Neuronal stem cell (in vitro differentiated cells): Measurements from ENCODE around the gene FOXA3.
A peak's percentile ranks its signal among the peaks of the same experiment; 100 is the strongest.

Experiments used
- DNase-seq: peaks from one replicate; pipeline ENCODE4 v3.0.0-alpha.2; 2013; ENCODE audit warnings: low spot score
- H2AFZ ChIP-seq: one replicate; pipeline ENCODE4 v1.6.1; 2013; ENCODE audit warnings: mild to moderate bottlenecking, low read length, inconsistent platforms
- H2AK5ac ChIP-seq: 2 replicates; pipeline ENCODE4 v1.6.1; 2013; ENCODE audit warnings: low read depth, mild to moderate bottlenecking, inconsistent platforms, low read length, moderate library complexity, mixed read lengths
- H2BK120ac ChIP-seq: 2 replicates; pipeline ENCODE4 v1.6.1; 2013; ENCODE audit warnings: low read depth, mild to moderate bottlenecking, inconsistent platforms, low read length, moderate library complexity, mixed read lengths
- H2BK12ac ChIP-seq: one replicate; pipeline ENCODE4 v1.6.1; 2013; ENCODE audit warnings: low read length, inconsistent platforms
- H2BK15ac ChIP-seq: 2 replicates; pipeline ENCODE4 v1.6.1; 2013; ENCODE audit warnings: mild to moderate bottlenecking, low read length, inconsistent platforms, mixed read lengths
- H2BK5ac ChIP-seq: one replicate; pipeline ENCODE4 v1.6.1; 2013; ENCODE audit warnings: inconsistent platforms, mild to moderate bottlenecking, low read length, moderate library complexity
- H3K14ac ChIP-seq: one replicate; pipeline ENCODE4 v1.6.1; 2013; ENCODE audit warnings: low read length, inconsistent platforms
- H3K18ac ChIP-seq: 2 replicates; pipeline ENCODE4 v1.6.1; 2013; ENCODE audit warnings: low read length, inconsistent platforms
- H3K23ac ChIP-seq: 2 replicates; pipeline ENCODE4 v1.6.1; 2013; ENCODE audit warnings: low read depth, mild to moderate bottlenecking, mixed read lengths, low read length, inconsistent platforms; ENCODE audit not compliant: poor library complexity
- H3K27ac ChIP-seq: replicated peaks from 3 replicates; pipeline ENCODE4 v1.5.1; 2013; ENCODE audit warnings: low read length, inconsistent platforms
- H3K27me3 ChIP-seq, 3 experiments: 2 replicates each; pipeline ENCODE4 v1.6.1; 2013; ENCODE audit warnings: low read length in 3 of 3, mild to moderate bottlenecking in 2 of 3, inconsistent platforms in 1 of 3, low read depth in 1 of 3, mixed read lengths in 1 of 3, moderate library complexity in 1 of 3; ENCODE audit not compliant: control insufficient read depth in 3 of 3, insufficient read depth in 3 of 3
- H3K36me3 ChIP-seq, 2 donors: replicated peaks in 1 of 2; 2 replicates each; pipeline ENCODE4 v1.6.1; 2013; ENCODE audit warnings: low read length in 2 of 2; ENCODE audit not compliant: control insufficient read depth in 2 of 2, insufficient read depth in 2 of 2
- H3K4ac ChIP-seq: 2 replicates; pipeline ENCODE4 v1.6.1; 2013; ENCODE audit warnings: inconsistent platforms, mild to moderate bottlenecking, low read length, moderate library complexity
- H3K4me1 ChIP-seq, 2 donors: 1 replicate in 1 of 2; 2 replicates in 1 of 2; pipeline ENCODE4 v1.6.1; 2013; ENCODE audit warnings: low read length in 2 of 2, low read depth in 1 of 2; ENCODE audit not compliant: control insufficient read depth in 2 of 2, insufficient read depth in 1 of 2
- H3K4me2 ChIP-seq: one replicate; pipeline ENCODE4 v1.6.1; 2013; ENCODE audit warnings: mild to moderate bottlenecking, low read length, inconsistent platforms; ENCODE audit not compliant: insufficient read depth, poor library complexity, severe bottlenecking
- H3K4me3 ChIP-seq, 2 donors: 2 replicates each; pipeline ENCODE4 v1.5.1; 2013; ENCODE audit warnings: low read length in 2 of 2, mild to moderate bottlenecking in 2 of 2, inconsistent platforms in 1 of 2, moderate library complexity in 1 of 2
- H3K79me1 ChIP-seq: one replicate; pipeline ENCODE4 v1.6.1; 2013; ENCODE audit warnings: low read depth, mild to moderate bottlenecking, inconsistent platforms, low read length, moderate library complexity
- H3K9ac ChIP-seq: one replicate; pipeline ENCODE4 v1.6.1; 2013; ENCODE audit warnings: mild to moderate bottlenecking, low read depth, low read length, inconsistent platforms; ENCODE audit not compliant: poor library complexity
- H3K9me3 ChIP-seq, 2 donors: replicated peaks in 1 of 2; 2 replicates each; pipeline versions ENCODE3 to v1.6.1; 2013; ENCODE audit warnings: low read length in 2 of 2, mild to moderate bottlenecking in 2 of 2, inconsistent platforms in 1 of 2, low read depth in 1 of 2, mixed read lengths in 1 of 2, moderate library complexity in 1 of 2; ENCODE audit not compliant: control insufficient read depth in 2 of 2, insufficient read depth in 1 of 2
- H4K8ac ChIP-seq: one replicate; pipeline ENCODE4 v1.6.1; 2013; ENCODE audit warnings: low read depth, mild to moderate bottlenecking, inconsistent platforms, low read length, moderate library complexity
- H4K91ac ChIP-seq: one replicate; pipeline ENCODE4 v1.6.1; 2013; ENCODE audit warnings: low read length, low read depth, mild to moderate bottlenecking, inconsistent platforms; ENCODE audit not compliant: poor library complexity
- WGBS, 2 donors: extraction: QIAGEN DNeasy Blood & Tissue Kit; methylation state at CpG; one replicate each; pipeline ENCODE4 v1.1.7; 2013; ENCODE audit warnings: missing lambda C conversion rate in 2 of 2, mixed read lengths in 1 of 2; ENCODE audit not compliant: insufficient read length in 2 of 2, insufficient replicate concordance in 1 of 2; ENCODE audit errors: extremely low coverage in 2 of 2; 5-methylcytosine and 5-hydroxymethylcytosine counted together

FOXA3 gene

GRCh38 chr19:45897261-45897812, 33.2 kb downstream of the FOXA3 start:
- Histone ChIP-seq H3K36me3 (peaks cover 17 to 52% of the 10 kb centered on the region in 2 donors), H2BK12ac (no peak overlapping the region)
- no CpG with 5 or more reads among the region's 8 CpGs for WGBS, 2 donors

DNA sequence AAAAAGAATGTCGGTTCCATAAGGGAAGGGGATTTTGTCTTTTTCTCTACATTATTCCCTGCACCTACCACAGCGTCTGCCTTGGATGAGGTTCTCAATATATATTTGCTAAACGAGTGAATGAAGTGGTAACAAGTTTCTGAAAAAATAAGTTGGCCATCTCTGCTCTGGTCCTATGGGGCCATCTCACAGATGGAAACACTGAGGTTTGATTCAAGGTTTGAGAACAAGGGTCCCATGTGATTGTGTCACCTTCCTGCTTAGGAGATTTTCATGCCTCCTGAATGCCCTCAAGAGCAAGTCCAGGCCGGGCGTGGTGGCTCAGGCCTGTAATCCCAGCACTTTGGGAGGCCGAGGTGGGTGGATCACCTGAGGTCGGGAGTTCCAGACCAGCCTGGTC, 35.1 kb downstream of the FOXA3 start:
- H3K27me3 ChIP-seq, result peaks cover 0 to 19% (median 9%) of the 10 kb centered on the region in 3 experiments
- no peak overlapping the region for H2BK5ac ChIP-seq
- H3K14ac ChIP-seq, result no peak overlapping the region
- DNase-seq, result no peak
- H3K4ac ChIP-seq, result no peak overlapping the region
- no peak overlapping the region for H3K18ac ChIP-seq
- H2BK12ac ChIP-seq, result no peak overlapping the region
- no CpG with 5 or more reads among the region's 7 CpGs for WGBS, 2 donors
- no peak overlapping the region for H4K8ac ChIP-seq
- no peak overlapping the region for H3K27ac ChIP-seq
- H2AK5ac ChIP-seq, result no peak overlapping the region
- H3K9me3 ChIP-seq, result no peaks in the 10 kb centered on the region
- H3K4me3 ChIP-seq, result no peak overlapping the region
- H3K4me2 ChIP-seq, result no peak overlapping the region
- no peak overlapping the region for H3K23ac ChIP-seq
- H3K9ac ChIP-seq, result no peak overlapping the region
- peaks cover 6% of the 10 kb centered on the region for H3K79me1 ChIP-seq
- no peak overlapping the region for H2BK15ac ChIP-seq
- H3K36me3 ChIP-seq, result peaks cover 16 to 49% of the 10 kb centered on the region in 2 donors
- H3K4me1 ChIP-seq, result peaks cover 8% of the 10 kb centered on the region in 2 donors
- no peak overlapping the region for H2BK120ac ChIP-seq
- no peak overlapping the region for H2AFZ ChIP-seq
- no peak overlapping the region for H4K91ac ChIP-seq

More at GRCh38 chr19:45897261-45897812, 33.2 kb downstream of the FOXA3 start:
- H4K91ac ChIP-seq, result no peak overlapping the region
- H2AK5ac ChIP-seq, result no peak overlapping the region
- no peak overlapping the region for H3K4ac ChIP-seq
- DNase-seq, result no peak
- H3K27ac ChIP-seq, result no peak overlapping the region
- H3K23ac ChIP-seq, result no peak overlapping the region
- no peak overlapping the region for H3K18ac ChIP-seq
- peaks cover 6% of the 10 kb centered on the region for H3K79me1 ChIP-seq
- H2BK5ac ChIP-seq, result no peak overlapping the region
- no peaks in the 10 kb centered on the region for H3K9me3 ChIP-seq
- no peak overlapping the region for H3K14ac ChIP-seq
- H2BK120ac ChIP-seq, result no peak overlapping the region
- H3K4me1 ChIP-seq, result peaks cover 6 to 8% of the 10 kb centered on the region in 2 donors
- no peak overlapping the region for H3K4me2 ChIP-seq
- no peak overlapping the region for H2AFZ ChIP-seq
- H2BK15ac ChIP-seq, result no peak overlapping the region
- no peak overlapping the region for H3K4me3 ChIP-seq
- no peak overlapping the region for H4K8ac ChIP-seq
- peaks cover 0 to 19% (median 9%) of the 10 kb centered on the region in 3 experiments for H3K27me3 ChIP-seq
- no peak overlapping the region for H3K9ac ChIP-seq

- 100% methylated on average over 1 of the region's 4 CpGs; no CpG with 5 or more reads in 1 of the 2 donors for WGBS, 2 donors
Measured at GRCh38 chr19:45899919-45900589, 35.9 kb downstream of the FOXA3 start.

DNA sequence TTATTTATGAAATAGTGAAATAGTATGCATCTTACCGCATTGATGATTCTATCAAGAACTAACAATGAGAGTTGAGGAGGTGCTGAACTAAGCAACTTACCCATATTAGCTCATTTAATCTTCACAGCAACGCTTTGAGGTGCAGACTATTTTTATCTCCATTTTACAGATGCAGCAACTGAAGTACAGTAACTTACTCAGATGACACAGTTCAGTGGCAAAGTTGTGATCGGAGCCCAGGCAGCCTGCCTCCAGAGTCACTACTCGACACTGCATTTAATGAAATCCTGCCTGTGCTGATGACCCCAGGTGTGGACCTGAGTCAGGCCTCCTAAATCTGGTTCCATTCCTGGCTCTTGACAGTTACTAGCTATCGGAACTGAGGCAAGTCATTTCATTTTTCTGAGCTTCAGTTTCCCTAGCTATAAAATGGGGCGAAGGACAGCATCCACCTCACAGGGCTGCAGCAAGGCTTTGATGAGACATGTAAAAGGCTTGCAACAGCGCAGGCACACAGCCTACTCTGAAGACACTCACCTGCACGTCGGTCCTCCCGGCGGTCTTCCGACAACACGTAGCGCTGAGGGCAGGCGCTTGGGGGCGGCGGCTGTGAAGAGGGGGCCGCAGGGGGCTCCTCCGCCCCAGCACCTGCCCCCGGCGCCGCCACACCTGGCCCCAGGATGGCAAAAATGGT, 36.8 kb downstream of the FOXA3 start:
- peak overlapping the region; percentile 82 for H3K9ac ChIP-seq
- peak overlapping the region; percentile 91 for H3K4me2 ChIP-seq
- no peak overlapping the region for H4K8ac ChIP-seq
- peak overlapping the region; percentile 61 for H2AK5ac ChIP-seq
- no peak overlapping the region for H2BK15ac ChIP-seq
- peaks cover 11 to 38% of the 10 kb centered on the region in 2 donors for H3K36me3 ChIP-seq
- peaks cover 6 to 8% of the 10 kb centered on the region in 2 donors for H3K4me1 ChIP-seq
- H2BK12ac ChIP-seq, result no peak overlapping the region
- no CpG with 5 or more reads among the region's 22 CpGs for WGBS, 2 donors
- H3K23ac ChIP-seq, result peak overlapping the region; percentile 45
- H2AFZ ChIP-seq, result no peak overlapping the region
- no peak overlapping the region for H3K4ac ChIP-seq
- H3K4me3 ChIP-seq, result peak overlapping the region; percentile 79 to 81
- H4K91ac ChIP-seq, result no peak overlapping the region
- no peak overlapping the region for H2BK5ac ChIP-seq
- H3K27me3 ChIP-seq, result peaks cover 0 to 19% (median 9%) of the 10 kb centered on the region in 3 experiments
- no peak overlapping the region for H3K14ac ChIP-seq
- DNase-seq, result no peak
- H3K9me3 ChIP-seq, result no peaks in the 10 kb centered on the region
- peak overlapping the region; percentile 4 for H2BK120ac ChIP-seq
- peaks cover 6% of the 10 kb centered on the region for H3K79me1 ChIP-seq
- no peak overlapping the region for H3K27ac ChIP-seq
- peak overlapping the region; percentile 90 for H3K18ac ChIP-seq

More at GRCh38 chr19:45899919-45900589, 35.9 kb downstream of the FOXA3 start:
- no peak overlapping the region for H2BK120ac ChIP-seq
- peaks cover 0 to 19% (median 9%) of the 10 kb centered on the region in 3 experiments for H3K27me3 ChIP-seq
- no peak overlapping the region for H3K23ac ChIP-seq
- no peak overlapping the region for H3K4me3 ChIP-seq
- H3K4me1 ChIP-seq, result peaks cover 8% of the 10 kb centered on the region in 2 donors
- H2AK5ac ChIP-seq, result no peak overlapping the region
- no peak overlapping the region for H4K91ac ChIP-seq
- no peak overlapping the region for H4K8ac ChIP-seq
- H3K36me3 ChIP-seq, result peaks cover 16 to 45% of the 10 kb centered on the region in 2 donors
- H3K4me2 ChIP-seq, result no peak overlapping the region
- H2BK5ac ChIP-seq, result no peak overlapping the region
- H2BK15ac ChIP-seq, result no peak overlapping the region
- no peak overlapping the region for H3K18ac ChIP-seq
- no peak overlapping the region for H2AFZ ChIP-seq
- no peak overlapping the region for H2BK12ac ChIP-seq
- H3K9ac ChIP-seq, result no peak overlapping the region
- no peak overlapping the region for H3K14ac ChIP-seq
- no peak overlapping the region for H3K4ac ChIP-seq
- H3K79me1 ChIP-seq, result peaks cover 6% of the 10 kb centered on the region
- no peak for DNase-seq
- no peaks in the 10 kb centered on the region for H3K9me3 ChIP-seq
- H3K27ac ChIP-seq, result no peak overlapping the region
